GM12892 (cell line): ENCODE results near the gene NACC2.

Experiments
- POLR2A ChIP-seq: IDR thresholded peaks from 2 replicates; pipeline ENCODE4 v1.6.1; 2011; ENCODE audit warnings: low read depth, low read length, control low read depth
- TAF1 ChIP-seq: IDR thresholded peaks from 2 replicates; pipeline ENCODE4 v1.6.1; 2011; ENCODE audit warnings: low read depth, mild to moderate bottlenecking, control low read depth, low read length, borderline replicate concordance

DNA sequence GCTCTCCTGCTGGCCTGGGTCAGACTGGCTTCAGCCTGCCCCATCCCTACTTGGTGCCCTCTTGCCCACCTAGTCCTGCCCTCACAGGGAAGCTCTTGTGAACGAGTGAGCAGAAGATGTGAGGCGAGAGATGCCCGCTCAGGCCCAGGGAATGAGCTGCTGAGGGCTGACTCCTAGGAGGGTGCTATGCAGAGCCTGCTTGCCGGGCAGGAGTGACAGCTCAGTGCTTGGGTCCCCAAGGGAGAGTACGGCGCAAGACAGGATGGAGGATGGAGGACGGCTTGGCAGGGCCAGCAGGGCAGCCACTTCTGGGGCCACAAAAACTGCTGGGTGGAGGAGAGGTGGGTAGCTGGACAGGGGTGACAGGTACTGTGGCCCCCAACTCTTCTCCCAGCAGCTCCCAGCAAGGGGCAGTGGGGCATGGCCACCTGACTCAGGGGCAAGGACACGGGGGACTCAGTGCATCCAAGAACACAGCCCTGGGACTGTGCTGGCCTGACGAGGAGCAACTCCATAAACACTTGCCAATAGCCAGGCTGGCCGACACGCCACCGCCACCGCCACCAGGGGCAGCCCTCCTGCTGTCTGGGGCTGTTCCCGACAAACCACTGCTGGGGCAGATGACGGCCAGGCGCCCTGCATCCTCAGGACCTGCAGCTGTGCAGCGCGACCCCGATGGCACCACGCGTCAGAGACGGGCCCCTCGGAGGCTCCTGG is 78.4 kb downstream of the NACC2 start:
- TF ChIP-seq TAF1 (no peak), POLR2A (no peak)
